Tibial artery (tissue), 4 donors: ENCODE measurements around the gene ASB10.

ENCODE experiments used
- DNase-seq, 2 donors: peaks; one replicate each; pipeline ENCODE4 v3.0.0-alpha.2; 2019
- H3K27ac ChIP-seq, 2 donors: fragments of 200-600 bp; sonication (generic) in 1 of 2; 1 replicate in 1 of 2; 2 replicates in 1 of 2; pipeline ENCODE4 v1.5.1; 2018 to 2019; ENCODE audit warnings: mild to moderate bottlenecking in 1 of 2
- H3K27me3 ChIP-seq, 2 donors: fragments of 200-600 bp; sonication (generic) in 1 of 2; one replicate each; pipeline versions ENCODE4 v1.5.1 to v1.6.0; 2016 to 2019
- H3K36me3 ChIP-seq, 3 donors: fragments of 200-600 bp; sonication (generic) in 2 of 3; one replicate each; pipeline ENCODE4 v1.5.1; 2016 to 2019; ENCODE audit warnings: mild to moderate bottlenecking in 2 of 3
- H3K4me1 ChIP-seq, 4 donors: fragments of 200-600 bp; sonication (generic) in 2 of 4; 1 replicate in 3 of 4; 2 replicates in 1 of 4; pipeline ENCODE4 v1.5.1; 2016 to 2019
- H3K4me3 ChIP-seq, 2 donors: fragments of 200-600 bp; sonication (generic) in 1 of 2; 1 replicate in 1 of 2; 2 replicates in 1 of 2; pipeline ENCODE4 v1.5.1; 2018 to 2019; ENCODE audit warnings: mild to moderate bottlenecking in 2 of 2
- H3K9me3 ChIP-seq, 3 donors: fragments of 200-600 bp; sonication (generic) in 1 of 3; one replicate each; pipeline ENCODE4 v1.5.1; 2016 to 2019
- intact Hi-C: fragments of 100-400 bp; cut with DNase I; formaldehyde crosslinking; loops from one replicate; pipeline ENCODE4 v1.15.0; 2023; ENCODE audit warnings: low total_unique reads
- TF ChIP-seq, protein P1 (sequence below), 2 experiments: fragments of 200-600 bp in 1 of 2; fragments of 450-650 bp in 1 of 2; IDR thresholded peaks; one replicate each; pipeline ENCODE4 v1.5.1; 2017 to 2019; ENCODE audit warnings: antibody characterized with exemption in 2 of 2, mild to moderate bottlenecking in 1 of 2, moderate library complexity in 1 of 2

Gene ASB10

DNA sequence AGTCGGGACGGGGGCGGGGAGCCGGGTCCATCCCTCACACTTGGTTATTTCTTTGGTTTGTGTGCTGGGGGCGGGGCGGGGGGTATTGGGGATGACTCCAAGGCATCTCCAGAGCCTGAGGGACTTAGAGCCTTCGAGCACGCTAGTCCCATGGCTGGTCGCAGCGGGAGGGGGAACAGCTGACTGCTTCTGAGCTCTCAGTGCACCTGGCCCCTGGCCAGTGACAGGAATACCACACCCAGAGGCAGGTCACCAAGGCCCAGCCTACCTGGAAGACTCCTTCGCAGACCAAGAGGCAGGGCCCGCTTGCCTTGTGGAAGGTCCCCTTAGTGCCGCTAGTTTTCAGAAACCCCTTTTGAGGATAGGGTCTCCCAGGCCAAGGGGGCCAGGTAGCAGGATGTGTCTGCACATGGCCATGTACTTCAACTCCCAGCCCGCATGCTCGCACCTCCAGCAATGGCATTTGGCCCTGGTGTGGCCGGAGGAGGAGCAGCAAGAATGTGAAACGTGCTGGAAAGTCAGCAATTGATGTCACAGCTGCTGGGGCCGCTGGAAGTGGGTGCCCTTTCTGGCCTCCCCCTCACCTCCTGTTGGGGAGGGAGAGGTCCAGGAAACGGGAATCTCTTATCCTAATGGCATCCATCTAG is 60.4 kb downstream of the ASB10 start:
- DNase-seq, result no peak
- TF ChIP-seq, protein P1, sequence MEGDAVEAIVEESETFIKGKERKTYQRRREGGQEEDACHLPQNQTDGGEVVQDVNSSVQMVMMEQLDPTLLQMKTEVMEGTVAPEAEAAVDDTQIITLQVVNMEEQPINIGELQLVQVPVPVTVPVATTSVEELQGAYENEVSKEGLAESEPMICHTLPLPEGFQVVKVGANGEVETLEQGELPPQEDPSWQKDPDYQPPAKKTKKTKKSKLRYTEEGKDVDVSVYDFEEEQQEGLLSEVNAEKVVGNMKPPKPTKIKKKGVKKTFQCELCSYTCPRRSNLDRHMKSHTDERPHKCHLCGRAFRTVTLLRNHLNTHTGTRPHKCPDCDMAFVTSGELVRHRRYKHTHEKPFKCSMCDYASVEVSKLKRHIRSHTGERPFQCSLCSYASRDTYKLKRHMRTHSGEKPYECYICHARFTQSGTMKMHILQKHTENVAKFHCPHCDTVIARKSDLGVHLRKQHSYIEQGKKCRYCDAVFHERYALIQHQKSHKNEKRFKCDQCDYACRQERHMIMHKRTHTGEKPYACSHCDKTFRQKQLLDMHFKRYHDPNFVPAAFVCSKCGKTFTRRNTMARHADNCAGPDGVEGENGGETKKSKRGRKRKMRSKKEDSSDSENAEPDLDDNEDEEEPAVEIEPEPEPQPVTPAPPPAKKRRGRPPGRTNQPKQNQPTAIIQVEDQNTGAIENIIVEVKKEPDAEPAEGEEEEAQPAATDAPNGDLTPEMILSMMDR (IDR thresholded peaks at IDR 0.05), result no peak
- no peak overlapping the region for H3K27ac ChIP-seq
- intact Hi-C loops, result no loop called here
- no peaks in the 10 kb centered on the region for H3K9me3 ChIP-seq
- H3K36me3 ChIP-seq, result peaks cover 32 to 89% (median 71%) of the 10 kb centered on the region in 3 donors
- H3K4me1 ChIP-seq, result peaks cover 0 to 22% (median 11%) of the 10 kb centered on the region in 4 donors
- H3K27me3 ChIP-seq, result no peaks in the 10 kb centered on the region
- H3K4me3 ChIP-seq, result peak overlapping the region in 1 of 2 donors; percentile 60

DNA sequence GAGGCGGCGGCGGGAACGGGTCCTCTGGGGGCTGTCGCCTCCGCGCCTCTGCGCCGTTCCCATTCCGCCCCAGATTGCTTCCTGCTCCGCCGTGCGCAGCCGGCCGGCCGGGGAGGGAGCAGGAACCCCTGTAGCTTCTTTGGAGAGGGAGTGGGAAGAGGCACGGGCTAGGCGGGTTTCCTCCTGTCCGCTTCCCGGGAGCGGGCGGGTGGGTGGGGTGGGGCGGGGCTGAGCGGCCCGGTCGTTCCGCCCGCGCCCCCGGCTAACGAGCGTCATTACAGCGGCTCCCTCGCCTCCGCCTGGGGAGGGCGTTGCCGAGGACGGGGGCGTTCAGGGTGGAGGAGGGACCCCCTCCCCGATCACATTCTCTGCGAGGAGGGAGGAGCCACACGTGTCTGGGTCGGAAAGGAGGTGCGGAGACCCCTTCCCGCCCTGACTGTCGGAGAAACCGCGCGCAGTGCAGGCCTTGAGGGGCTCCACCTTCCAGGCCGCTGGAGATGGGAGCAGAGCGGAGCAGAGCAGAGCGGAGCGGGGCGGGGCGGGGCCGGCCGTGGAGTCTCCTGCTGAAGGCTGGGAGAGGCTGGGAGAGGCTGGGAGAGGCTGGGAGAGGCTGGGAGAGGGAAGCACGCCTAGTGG is 61.1 kb downstream of the ASB10 start:
- Histone ChIP-seq H3K9me3 (no peaks in the 10 kb centered on the region), H3K27ac (no peak overlapping the region), H3K4me1 (peaks cover 0 to 22% (median 11%) of the 10 kb centered on the region in 4 donors), H3K27me3 (no peaks in the 10 kb centered on the region), H3K4me3 (peak overlapping the region; percentile 42 to 60), H3K36me3 (peaks cover 32 to 89% (median 71%) of the 10 kb centered on the region in 3 donors)
- TF ChIP-seq, protein P1 (IDR thresholded peaks at IDR 0.05), result no peak
- DNase-seq, result no peak
- intact Hi-C loops, result loop anchor here (2.0 kb wide), 1 partner anchor 47 kb away; no protein-coding TSS in a partner anchor
